ENCODE data around the gene KAZN. TPM values are rescaled to one million over a fixed set of nuclear protein-coding genes. Genes with fewer than 3 reads are reported as not detected.

KAZN gene
- total and polyA plus RNA-seq, 2 donors (not counting 1 experiment from before 2014, with no cell fraction given) = 3.4 to 5.0 TPM

DNA sequence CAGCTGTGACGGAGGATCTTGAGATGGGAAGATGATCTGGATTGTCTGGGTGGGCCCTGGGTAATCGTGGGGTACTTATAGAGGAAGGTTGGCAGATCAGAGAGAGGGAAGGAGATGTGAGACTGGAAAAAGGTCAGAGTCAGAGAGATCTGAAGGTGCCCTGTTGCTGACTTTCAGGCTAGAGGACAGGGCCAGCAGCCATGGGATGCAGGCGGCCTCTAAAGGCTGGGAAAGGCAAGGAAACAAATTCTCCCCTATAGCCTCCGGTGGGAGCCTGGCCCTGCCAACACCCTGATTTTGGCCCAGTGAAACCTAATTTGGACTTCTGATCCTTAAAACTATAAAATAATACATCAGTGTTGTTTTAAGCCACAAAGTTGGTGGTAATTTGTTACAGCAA is 401.5 kb downstream of the KAZN start:
- no peak overlapping the region for H3K4me2 ChIP-seq (ENCODE audit: extremely low read depth, insufficient read depth, low read length)
- TF ChIP-seq, protein P1, sequence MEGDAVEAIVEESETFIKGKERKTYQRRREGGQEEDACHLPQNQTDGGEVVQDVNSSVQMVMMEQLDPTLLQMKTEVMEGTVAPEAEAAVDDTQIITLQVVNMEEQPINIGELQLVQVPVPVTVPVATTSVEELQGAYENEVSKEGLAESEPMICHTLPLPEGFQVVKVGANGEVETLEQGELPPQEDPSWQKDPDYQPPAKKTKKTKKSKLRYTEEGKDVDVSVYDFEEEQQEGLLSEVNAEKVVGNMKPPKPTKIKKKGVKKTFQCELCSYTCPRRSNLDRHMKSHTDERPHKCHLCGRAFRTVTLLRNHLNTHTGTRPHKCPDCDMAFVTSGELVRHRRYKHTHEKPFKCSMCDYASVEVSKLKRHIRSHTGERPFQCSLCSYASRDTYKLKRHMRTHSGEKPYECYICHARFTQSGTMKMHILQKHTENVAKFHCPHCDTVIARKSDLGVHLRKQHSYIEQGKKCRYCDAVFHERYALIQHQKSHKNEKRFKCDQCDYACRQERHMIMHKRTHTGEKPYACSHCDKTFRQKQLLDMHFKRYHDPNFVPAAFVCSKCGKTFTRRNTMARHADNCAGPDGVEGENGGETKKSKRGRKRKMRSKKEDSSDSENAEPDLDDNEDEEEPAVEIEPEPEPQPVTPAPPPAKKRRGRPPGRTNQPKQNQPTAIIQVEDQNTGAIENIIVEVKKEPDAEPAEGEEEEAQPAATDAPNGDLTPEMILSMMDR (conservative IDR thresholded peaks at IDR 0.05 in 1 of 2, IDR thresholded peaks at IDR 0.05 in 1 of 2; ENCODE audit: low read depth in 1 of 2, low read length in 2 of 2) = peak in 1 of 2 donors; percentile 17
- no peak for TF ChIP-seq EZH2 (IDR thresholded peaks at IDR 0.05; ENCODE audit: low read length, missing control alignments)
- no peaks in the 10 kb centered on the region for H3K27me3 ChIP-seq (ENCODE audit: control insufficient read depth, insufficient read depth, low read length)
- H3K27ac ChIP-seq (ENCODE audit: insufficient read depth, low read length) = no peak overlapping the region
- no peaks in the 10 kb centered on the region for H4K20me1 ChIP-seq (ENCODE audit: control insufficient read depth, extremely low read depth, insufficient read depth, low read length)
- peaks cover 22% of the 10 kb centered on the region for H3K4me1 ChIP-seq (ENCODE audit: control insufficient read depth, extremely low read depth, insufficient read depth, low read length)
- no peaks in the 10 kb centered on the region for H3K9me3 ChIP-seq (ENCODE audit: control insufficient read depth, insufficient read depth, low read depth, low read length)
- H2AFZ ChIP-seq (ENCODE audit: low read length) = no peak overlapping the region
- H3K9ac ChIP-seq (ENCODE audit: insufficient read depth, low read length) = no peak overlapping the region
- DNase-seq (ENCODE audit: low read depth in 2 of 2) = no peak
- H3K79me2 ChIP-seq (ENCODE audit: control insufficient read depth, insufficient read depth, low read length) = peaks cover 5% of the 10 kb centered on the region
- no peak overlapping the region for H3K4me3 ChIP-seq (replicated peaks in 1 of 4; ENCODE audit: control extremely low read depth in 1 of 4, insufficient read depth in 1 of 4, low read depth in 3 of 4, low read length in 4 of 4)
- no peaks in the 10 kb centered on the region for H3K36me3 ChIP-seq (ENCODE audit: control insufficient read depth, insufficient read depth, low read length)

DNA sequence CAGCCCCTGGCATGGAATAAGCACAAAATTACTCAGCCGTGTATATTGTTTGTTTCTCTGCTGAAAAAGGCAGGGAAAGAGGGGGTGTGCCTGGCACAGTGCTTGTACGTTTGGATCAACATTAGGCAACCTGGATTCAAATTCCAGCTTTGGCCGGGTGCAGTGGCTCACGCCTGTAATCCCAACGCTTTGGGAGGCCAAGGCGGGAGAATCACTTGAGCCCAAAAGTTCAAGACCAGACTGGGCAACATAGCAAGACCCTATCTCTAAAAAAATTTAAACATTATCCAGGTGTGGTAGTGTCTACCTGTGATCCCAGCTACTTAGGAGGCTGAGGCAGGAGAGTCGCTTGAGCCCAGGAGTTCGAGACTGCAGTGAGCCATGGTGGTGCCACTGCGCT is 402.2 kb downstream of the KAZN start:
- H3K79me2 ChIP-seq (ENCODE audit: control insufficient read depth, insufficient read depth, low read length) = peaks cover 5% of the 10 kb centered on the region
- H2AFZ ChIP-seq (ENCODE audit: low read length) = no peak overlapping the region
- no peaks in the 10 kb centered on the region for H3K36me3 ChIP-seq (ENCODE audit: control insufficient read depth, insufficient read depth, low read length)
- H3K27ac ChIP-seq (ENCODE audit: insufficient read depth, low read length) = no peak overlapping the region
- H3K4me1 ChIP-seq (ENCODE audit: control insufficient read depth, extremely low read depth, insufficient read depth, low read length) = peaks cover 19% of the 10 kb centered on the region
- DNase-seq (ENCODE audit: low read depth in 2 of 2) = no peak
- no peak overlapping the region for H3K4me2 ChIP-seq (ENCODE audit: extremely low read depth, insufficient read depth, low read length)
- H3K9me3 ChIP-seq (ENCODE audit: control insufficient read depth, insufficient read depth, low read depth, low read length) = no peaks in the 10 kb centered on the region
- H3K4me3 ChIP-seq (replicated peaks in 1 of 4; ENCODE audit: control extremely low read depth in 1 of 4, insufficient read depth in 1 of 4, low read depth in 3 of 4, low read length in 4 of 4) = no peak overlapping the region
- no peaks in the 10 kb centered on the region for H4K20me1 ChIP-seq (ENCODE audit: control insufficient read depth, extremely low read depth, insufficient read depth, low read length)
- no peaks in the 10 kb centered on the region for H3K27me3 ChIP-seq (ENCODE audit: control insufficient read depth, insufficient read depth, low read length)
- TF ChIP-seq, protein P1 (conservative IDR thresholded peaks at IDR 0.05 in 1 of 2, IDR thresholded peaks at IDR 0.05 in 1 of 2; ENCODE audit: low read depth in 1 of 2, low read length in 2 of 2) = no peak
- TF ChIP-seq EZH2 (IDR thresholded peaks at IDR 0.05; ENCODE audit: low read length, missing control alignments) = no peak
- H3K9ac ChIP-seq (ENCODE audit: insufficient read depth, low read length) = no peak overlapping the region

DNA sequence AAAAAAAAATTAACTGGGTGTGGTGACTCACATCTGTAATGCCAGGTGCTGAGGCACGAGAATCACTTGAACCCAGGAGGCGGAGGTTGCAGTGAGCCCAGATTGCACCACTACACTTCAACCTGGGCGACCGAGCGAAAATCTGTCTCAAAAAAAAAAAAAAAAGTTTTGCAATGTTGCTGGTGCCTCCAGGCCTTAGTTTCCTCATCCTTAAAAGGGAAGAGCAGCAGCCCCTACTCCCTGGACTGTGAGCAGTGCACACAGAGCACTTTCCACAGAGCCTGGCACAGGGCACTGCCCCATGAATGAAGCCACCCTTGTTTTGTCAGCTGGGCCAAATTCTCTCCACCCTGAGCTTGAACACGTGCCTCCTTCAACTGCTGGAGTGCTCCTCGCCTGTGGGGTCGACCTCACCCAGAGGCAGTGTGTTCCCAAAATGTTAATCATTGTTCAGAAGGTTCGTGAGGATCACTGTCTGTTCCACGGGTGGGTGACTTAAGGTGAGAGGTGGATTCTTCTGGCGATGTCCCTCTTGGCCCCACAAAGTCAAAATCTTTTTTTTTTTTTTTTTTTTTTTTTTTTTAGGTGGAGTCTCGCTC is 402.9 kb downstream of the KAZN start:
- no peaks in the 10 kb centered on the region for H3K9me3 ChIP-seq (ENCODE audit: control insufficient read depth, insufficient read depth, low read depth, low read length)
- H3K4me3 ChIP-seq (replicated peaks in 1 of 4; ENCODE audit: control extremely low read depth in 1 of 4, insufficient read depth in 1 of 4, low read depth in 3 of 4, low read length in 4 of 4) = no peak overlapping the region
- H3K4me1 ChIP-seq (ENCODE audit: control insufficient read depth, extremely low read depth, insufficient read depth, low read length) = peaks cover 13% of the 10 kb centered on the region
- no peak overlapping the region for H2AFZ ChIP-seq (ENCODE audit: low read length)
- H3K79me2 ChIP-seq (ENCODE audit: control insufficient read depth, insufficient read depth, low read length) = peaks cover 5% of the 10 kb centered on the region
- no peaks in the 10 kb centered on the region for H3K27me3 ChIP-seq (ENCODE audit: control insufficient read depth, insufficient read depth, low read length)
- no peak overlapping the region for H3K4me2 ChIP-seq (ENCODE audit: extremely low read depth, insufficient read depth, low read length)
- no peak overlapping the region for H3K27ac ChIP-seq (ENCODE audit: insufficient read depth, low read length)
- no peak for DNase-seq (ENCODE audit: low read depth in 2 of 2)
- H3K9ac ChIP-seq (ENCODE audit: insufficient read depth, low read length) = no peak overlapping the region
- H3K36me3 ChIP-seq (ENCODE audit: control insufficient read depth, insufficient read depth, low read length) = no peaks in the 10 kb centered on the region
- no peak for TF ChIP-seq EZH2 (IDR thresholded peaks at IDR 0.05; ENCODE audit: low read length, missing control alignments)
- TF ChIP-seq, protein P1 (conservative IDR thresholded peaks at IDR 0.05 in 1 of 2, IDR thresholded peaks at IDR 0.05 in 1 of 2; ENCODE audit: low read depth in 1 of 2, low read length in 2 of 2) = no peak
- H4K20me1 ChIP-seq (ENCODE audit: control insufficient read depth, extremely low read depth, insufficient read depth, low read length) = no peaks in the 10 kb centered on the region

Measured in fibroblast of lung (primary cell).